ENCODE data around the gene CEACAM5. TPM values are rescaled to one million over a fixed set of nuclear protein-coding genes. Genes with fewer than 3 reads are reported as not detected.

CEACAM5 gene
- total and polyA plus RNA-seq, 2 of the 4 experiments (the other 2 are of a cell fraction) = not detected

- Histone ChIP-seq H2AK5ac (ENCODE audit: low read depth, low read length) (no peak overlapping the region), H3K4ac (ENCODE audit: low read depth, low read length) (no peak overlapping the region), H2BK5ac (ENCODE audit: low read depth, low read length, poor library complexity, severe bottlenecking) (no peak overlapping the region), H2AFZ (replicated peaks; ENCODE audit: low read length, poor library complexity) (no peak overlapping the region), H4K20me1 (ENCODE audit: insufficient read depth, low read length) (no peaks in the 10 kb centered on the region), H3K23ac (ENCODE audit: low read depth, low read length) (no peak overlapping the region), H3K27me3 (ENCODE audit: control insufficient read depth, insufficient read depth, low read length) (no peaks in the 10 kb centered on the region), H3K9ac (ENCODE audit: low read depth, low read length) (no peak overlapping the region), H3K18ac (ENCODE audit: low read depth, low read length) (no peak overlapping the region), H3K9me3 (ENCODE audit: control insufficient read depth, insufficient read depth, low read length) (no peaks in the 10 kb centered on the region), H3K9me1 (ENCODE audit: insufficient read depth, low read length) (no peaks in the 10 kb centered on the region), H3K4me2 (ENCODE audit: low read depth, low read length) (no peak overlapping the region), H4K5ac (ENCODE audit: low read depth, low read length) (no peak overlapping the region), H3K4me1 (ENCODE audit: control insufficient read depth, insufficient read depth, low read length) (no peaks in the 10 kb centered on the region), H4K91ac (ENCODE audit: insufficient read depth, low read depth, low read length) (no peak overlapping the region), H3K56ac (ENCODE audit: extremely low read depth, insufficient read depth, low read length) (no peak overlapping the region), H2AK9ac (replicated peaks; ENCODE audit: low read depth, low read length, poor library complexity) (no peak overlapping the region), H4K8ac (ENCODE audit: low read depth in 2 of 2, low read length in 2 of 2) (no peak overlapping the region), H2BK20ac (ENCODE audit: low read depth, low read length) (no peak overlapping the region), H2BK15ac (ENCODE audit: low read depth, low read length) (no peak overlapping the region), H3K36me3 (ENCODE audit: control insufficient read depth, insufficient read depth, low read length) (no peaks in the 10 kb centered on the region), H3K27ac (ENCODE audit: insufficient read depth, low read length) (no peak overlapping the region), H3K79me1 (ENCODE audit: low read depth in 1 of 2, low read length in 2 of 2) (no peaks in the 10 kb centered on the region), H2BK120ac (ENCODE audit: low read depth, low read length) (no peak overlapping the region), H3K14ac (replicated peaks; ENCODE audit: low read depth, low read length) (no peak overlapping the region), H3K4me3 (ENCODE audit: insufficient read depth, low read depth, low read length) (no peak overlapping the region)
- intact Hi-C loops (cut with micrococcal nuclease) = no loop called here
- BruUV-seq (replicated peaks) = no TSS peak
- 61% methylated on average over 7 of the region's 13 CpGs; no CpG with 5 or more reads in 1 of the 2 experiments for WGBS, 2 experiments (ENCODE audit: extremely low coverage in 2 of 2, insufficient read length in 1 of 2)
- ATAC-seq (ENCODE audit: low read depth) = no peak
- in situ Hi-C loops (cut with MboI; ENCODE audit: low sequenced_read_pairs) = no loop called here
- DNase-seq = no peak
- CTCF ChIA-PET = no interaction called here
- dilution Hi-C loops (cut with HindIII; ENCODE audit: low sequenced_read_pairs, unreplicated experiment) = no loop called here
- POLR2A ChIA-PET (ENCODE audit: unreplicated experiment) = no interaction called here
- TF ChIP-seq CTCF (conservative IDR thresholded peaks at IDR 0.05; ENCODE audit: low read depth, low read length) (no peak), RCOR1 (IDR thresholded peaks at IDR 0.05; ENCODE audit: insufficient replicate concordance, low read length) (no peak), MAZ (IDR thresholded peaks at IDR 0.05; ENCODE audit: borderline replicate concordance, low read depth, low read length) (no peak), MXI1 (IDR thresholded peaks at IDR 0.05; ENCODE audit: borderline replicate concordance, low read depth, low read length) (no peak), MAFK (IDR thresholded peaks at IDR 0.05; ENCODE audit: low read depth, low read length) (no peak), BHLHE40 (IDR thresholded peaks at IDR 0.05; ENCODE audit: low read depth, low read length) (no peak), USF2 (IDR thresholded peaks at IDR 0.05; ENCODE audit: low read depth, low read length) (no peak), SMC3 (IDR thresholded peaks at IDR 0.05; ENCODE audit: low read depth, low read length) (no peak), CEBPB (IDR thresholded peaks at IDR 0.05; ENCODE audit: low read depth, low read length) (no peak), FOS (IDR thresholded peaks at IDR 0.05; ENCODE audit: low read depth, low read length) (no peak), POLR2A (IDR thresholded peaks at IDR 0.05; ENCODE audit: low read depth, low read length) (no peak), RAD21 (IDR thresholded peaks at IDR 0.05; ENCODE audit: low read length) (no peak), CHD1 (IDR thresholded peaks at IDR 0.05; ENCODE audit: low read depth, low read length) (no peak), ELK1 (IDR thresholded peaks at IDR 0.05; ENCODE audit: borderline replicate concordance, low read depth, low read length) (no peak), NFE2L2 (IDR thresholded peaks at IDR 0.05; ENCODE audit: low read depth, low read length) (no peak), RFX5 (IDR thresholded peaks at IDR 0.05; ENCODE audit: low read depth, low read length) (no peak)
These were observed 7.8 kb upstream of the CEACAM5 start for GRCh38 chr19:41700381-41701195.

All from IMR-90 (cell line).